ENCODE measurements around the gene PLA2G4E. TPM values are rescaled to one million over a fixed set of nuclear protein-coding genes. Genes with fewer than 3 reads are reported as not detected.

PLA2G4E gene
- total RNA-seq, 1 experiment from 2014 or later = not detected

DNA sequence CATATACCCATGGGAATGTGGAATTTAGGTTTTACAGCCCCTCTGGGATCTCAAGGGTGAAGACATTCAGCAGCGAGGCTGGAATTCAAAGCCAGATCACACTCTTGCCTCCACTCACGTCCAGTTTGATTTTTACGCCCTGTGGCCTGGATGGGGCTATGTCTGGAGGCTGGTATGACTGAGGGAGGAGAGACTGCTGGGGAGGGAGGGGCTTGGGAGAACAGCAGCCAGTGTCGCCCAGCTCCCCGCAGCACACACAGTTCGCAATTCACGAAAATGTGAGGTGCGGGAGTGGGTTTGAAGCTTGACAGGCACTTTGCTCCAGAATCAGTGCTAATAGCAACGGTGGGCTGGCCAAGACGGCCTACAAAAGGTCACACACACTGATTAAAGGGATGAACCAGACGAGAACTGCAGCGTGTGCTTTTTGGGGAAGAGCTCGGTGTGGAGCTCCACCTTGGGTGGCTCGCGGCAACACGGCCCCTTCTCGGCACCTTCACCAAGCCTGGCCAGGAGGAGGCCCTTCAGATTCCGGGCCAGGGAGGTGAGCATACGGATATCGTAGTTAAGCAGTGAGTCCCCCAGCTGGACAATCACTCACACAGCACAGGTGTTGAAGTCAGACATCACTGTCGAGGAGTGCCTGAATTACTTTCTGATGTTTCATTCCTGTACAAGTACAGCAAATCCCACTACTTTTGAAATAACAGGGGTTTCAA, 64.9 kb downstream of the PLA2G4E start:
- no peak for DNase-seq (ENCODE audit: low read depth, low spot score)
- peak; percentile 64 for ATAC-seq
- POLR2A ChIA-PET = no interaction called here
- Histone ChIP-seq H3K36me3 (ENCODE audit: control insufficient read depth in 1 of 2, insufficient read depth in 2 of 2, low read length in 2 of 2) (peaks cover 4 to 23% of the 10 kb centered on the region in 2 experiments; a peak in 3 of 4 replicates), H3K9me2 (ENCODE audit: insufficient read depth) (no peaks in the 10 kb centered on the region), H3K4me2 (ENCODE audit: low read length) (no peak overlapping the region), H3K4me3 (replicated peaks in 1 of 2; ENCODE audit: low read depth in 1 of 2, low read length in 2 of 2) (no peak overlapping the region), H3K27ac (ENCODE audit: low read depth, low read length) (no peak overlapping the region), H3K9ac (ENCODE audit: low read length) (no peak overlapping the region), H3K79me2 (ENCODE audit: insufficient read depth, low read length) (peaks cover 69% of the 10 kb centered on the region), H3K4me1 (ENCODE audit: control insufficient read depth in 1 of 2, insufficient read depth in 2 of 2, low read length in 2 of 2) (no peaks in the 10 kb centered on the region), H4K20me1 (ENCODE audit: insufficient read depth) (peaks cover 3% of the 10 kb centered on the region; the same call in 1 of the 2 replicates), H2AFZ (ENCODE audit: low read depth, low read length, poor library complexity, severe bottlenecking) (no peak overlapping the region), H3K27me3 (ENCODE audit: insufficient read depth, low read length) (no peaks in the 10 kb centered on the region), H3K9me3 (ENCODE audit: control insufficient read depth in 1 of 2, insufficient read depth in 1 of 2, low read depth in 1 of 2, low read length in 2 of 2) (no peaks in the 10 kb centered on the region)
- no TSS peak for BruUV-seq (replicated peaks)
- intact Hi-C loops (cut with micrococcal nuclease) = no loop called here
- CTCF ChIA-PET = no interaction called here
- RAD21 ChIA-PET (ENCODE audit: low non-redundant PET in 1 of 2, low total read pairs in 2 of 2, uncharacterized antibody in 2 of 2, unreplicated experiment in 2 of 2) = no interaction called here
- TF ChIP-seq EZH2 (IDR thresholded peaks at IDR 0.05) (no peak), RAD21 (IDR thresholded peaks at IDR 0.05; ENCODE audit: low read depth) (0 out of 2 replicates have a peak, but pooled peaks have one; percentile 10), YY1 (IDR thresholded peaks at IDR 0.05; ENCODE audit: extremely low read depth, insufficient replicate concordance, low read depth, low read length) (no peak), ZFX (IDR thresholded peaks at IDR 0.05) (no peak), CBX3 (IDR thresholded peaks at IDR 0.05; ENCODE audit: low read depth) (no peak), SIN3A (IDR thresholded peaks at IDR 0.05; ENCODE audit: low read depth) (no peak), REST (IDR thresholded peaks at IDR 0.05; ENCODE audit: low read depth) (no peak)
- TF ChIP-seq, protein P1, sequence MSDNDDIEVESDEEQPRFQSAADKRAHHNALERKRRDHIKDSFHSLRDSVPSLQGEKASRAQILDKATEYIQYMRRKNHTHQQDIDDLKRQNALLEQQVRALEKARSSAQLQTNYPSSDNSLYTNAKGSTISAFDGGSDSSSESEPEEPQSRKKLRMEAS (IDR thresholded peaks at IDR 0.05) = no peak

Data from HCT116 (cell line).